CD4-positive, alpha-beta T cell (primary cell): ENCODE results near the gene P3H2. TPM values are rescaled to one million over a fixed set of nuclear protein-coding genes. Genes with fewer than 3 reads are reported as not detected.

ENCODE experiments used
- ATAC-seq: fragments of 200-7000 bp; cut with Tn5 transposase; one replicate; pipeline ENCODE4 v1.10.0; 2022; ENCODE audit warnings: mild to moderate bottlenecking; ENCODE audit not compliant: poor library complexity
- CTCF ChIA-PET: fragments of 350-600 bp; sonication (Branson Sonifier 250); formaldehyde crosslinking; loops from one replicate; lab custom pipeline; 2021; ENCODE audit warnings: antibody characterized with exemption, inconsistent platforms; lab: Charles Lee
- POLR2A ChIA-PET: fragments of 350-600 bp; sonication (Branson Sonifier 250); formaldehyde crosslinking; loops from one replicate; lab custom pipeline; 2021; ENCODE audit warnings: antibody characterized with exemption, inconsistent platforms; lab: Charles Lee
- DNase-seq, 14 experiments: peaks; one replicate each; pipeline ENCODE4 v3.0.0-alpha.2; 2013 to 2020; ENCODE audit warnings: mixed read lengths in 2 of 14
- H3K27ac ChIP-seq, 2 donors: one replicate each; pipeline versions ENCODE4 v1.5.1 to v1.7.0; 2013; ENCODE audit warnings: low read length in 2 of 2, low read depth in 1 of 2, mild to moderate bottlenecking in 1 of 2
- H3K27me3 ChIP-seq, 2 experiments: 1 replicate in 1 of 2; 2 replicates in 1 of 2; pipeline versions ENCODE4 v1.6.1 to v1.7.0; 2013; ENCODE audit warnings: low read length in 2 of 2, control low read depth in 1 of 2, mild to moderate bottlenecking in 1 of 2, moderate library complexity in 1 of 2; ENCODE audit not compliant: insufficient read depth in 2 of 2, control insufficient read depth in 1 of 2
- H3K36me3 ChIP-seq: one replicate; pipeline ENCODE4 v1.6.1; 2013; ENCODE audit warnings: low read length, control low read depth; ENCODE audit not compliant: insufficient read depth
- H3K4me1 ChIP-seq: one replicate; pipeline ENCODE4 v1.6.1; 2013; ENCODE audit warnings: low read length, control low read depth; ENCODE audit not compliant: insufficient read depth
- H3K4me3 ChIP-seq: one replicate; pipeline ENCODE4 v1.5.1; 2013; ENCODE audit warnings: mild to moderate bottlenecking, low read length, moderate library complexity
- H3K9me3 ChIP-seq, 2 experiments: 1 replicate in 1 of 2; 2 replicates in 1 of 2; pipeline versions ENCODE4 v1.6.1 to v1.7.0; 2013; ENCODE audit warnings: low read length in 2 of 2, mild to moderate bottlenecking in 2 of 2, control low read depth in 1 of 2, moderate library complexity in 1 of 2; ENCODE audit not compliant: control insufficient read depth in 1 of 2, insufficient read depth in 1 of 2
- H3K27ac Mint-ChIP-seq: one replicate; pipeline ENCODE4 v1.8.0; 2020; ENCODE audit warnings: mixed read lengths
- H3K27me3 Mint-ChIP-seq: one replicate; pipeline ENCODE4 v1.8.0; 2021; ENCODE audit warnings: mixed read lengths
- H3K36me3 Mint-ChIP-seq: one replicate; pipeline ENCODE4 v1.8.0; 2021; ENCODE audit warnings: low read depth, mixed read lengths
- H3K4me1 Mint-ChIP-seq: one replicate; pipeline ENCODE4 v1.8.0; 2021; ENCODE audit warnings: low read depth, mixed read lengths
- H3K4me3 Mint-ChIP-seq: one replicate; pipeline ENCODE4 v1.8.0; 2020; ENCODE audit warnings: mild to moderate bottlenecking, mixed read lengths
- H3K9me3 Mint-ChIP-seq: one replicate; pipeline ENCODE4 v1.8.0; 2020; ENCODE audit warnings: mixed read lengths
- CTCF ChIP-seq: fragments of 200-600 bp; IDR thresholded peaks from one replicate; pipeline ENCODE4 v1.8.0; 2022; ENCODE audit warnings: antibody characterized with exemption, mild to moderate bottlenecking
- intact Hi-C, 2 experiments: fragments of 100-400 bp; cut with DNase I in 1 of 2; cut with micrococcal nuclease in 1 of 2; formaldehyde crosslinking; loops; one replicate each; pipeline versions ENCODE4 v1.15.1 to v1.9.0; 2023 to 2025; cut with DNase I, micrococcal nuclease
- total RNA-seq, 174 experiments: library from RNA in 2 of 174; stranded (reverse) in 2 of 174; gene quantifications; one replicate each; pipeline ENCODE4 v1.2.3 and lab custom pipeline; 2021 to 2026

The P3H2 gene
- total RNA-seq, 2 experiments from 2014 or later, result not detected

GRCh38 chr3:190010486-190010885, 110.2 kb downstream of the P3H2 start:
- CTCF ChIA-PET, result no interaction called here
- H3K9me3 ChIP-seq, result no peaks in the 10 kb centered on the region
- Mint-ChIP-seq H3K27ac (no peak overlapping the region), H3K4me1 (no peaks in the 10 kb centered on the region), H3K9me3 (peaks cover 2% of the 10 kb centered on the region), H3K36me3 (no peaks in the 10 kb centered on the region), H3K4me3 (no peak overlapping the region), H3K27me3 (peaks cover 67% of the 10 kb centered on the region)
- intact Hi-C loops, result no loop called here
- no peak for TF ChIP-seq CTCF
- POLR2A ChIA-PET, result no interaction called here
- H3K4me3 ChIP-seq, result no peak overlapping the region
- no peaks in the 10 kb centered on the region for H3K27me3 ChIP-seq
- DNase-seq (no peak), ATAC-seq (no peak)
- no peaks in the 10 kb centered on the region for H3K36me3 ChIP-seq
- no peak overlapping the region for H3K27ac ChIP-seq
- H3K4me1 ChIP-seq, result no peaks in the 10 kb centered on the region

GRCh38 chr3:190009614-190010013, 111.1 kb downstream of the P3H2 start:
- Mint-ChIP-seq H3K36me3 (no peaks in the 10 kb centered on the region), H3K4me3 (no peak overlapping the region)

GRCh38 chr3:190008432-190008831, 112.3 kb downstream of the P3H2 start:
- ChIA-PET POLR2A (no interaction called here), CTCF (no interaction called here)
- peaks cover 56% of the 10 kb centered on the region for H3K27me3 Mint-ChIP-seq
- Histone ChIP-seq H3K36me3 (no peaks in the 10 kb centered on the region), H3K4me3 (no peak overlapping the region), H3K9me3 (no peaks in the 10 kb centered on the region), H3K27ac (no peak overlapping the region), H3K4me1 (no peaks in the 10 kb centered on the region), H3K27me3 (no peaks in the 10 kb centered on the region)
- intact Hi-C loops, result no loop called here
- H3K4me1 Mint-ChIP-seq, result no peaks in the 10 kb centered on the region
- H3K27ac Mint-ChIP-seq, result no peak overlapping the region
- no peak for ATAC-seq
- no peak overlapping the region for H3K4me3 Mint-ChIP-seq
- no peak for DNase-seq
- H3K36me3 Mint-ChIP-seq, result no peaks in the 10 kb centered on the region
- no peak for TF ChIP-seq CTCF
- H3K9me3 Mint-ChIP-seq, result peaks cover 2% of the 10 kb centered on the region

More at GRCh38 chr3:190009614-190010013, 111.1 kb downstream of the P3H2 start:
- intact Hi-C loops, result no loop called here
- Histone ChIP-seq H3K36me3 (no peaks in the 10 kb centered on the region), H3K27ac (no peak overlapping the region), H3K4me3 (no peak overlapping the region), H3K9me3 (no peaks in the 10 kb centered on the region), H3K4me1 (no peaks in the 10 kb centered on the region), H3K27me3 (no peaks in the 10 kb centered on the region)
- no peak for TF ChIP-seq CTCF
- no peaks in the 10 kb centered on the region for H3K4me1 Mint-ChIP-seq
- H3K9me3 Mint-ChIP-seq, result peaks cover 2% of the 10 kb centered on the region
- CTCF ChIA-PET, result no interaction called here
- peaks cover 66% of the 10 kb centered on the region for H3K27me3 Mint-ChIP-seq
- H3K27ac Mint-ChIP-seq, result no peak overlapping the region
- DNase-seq (no peak), ATAC-seq (no peak)
- POLR2A ChIA-PET, result no interaction called here
